Skin epidermis (tissue), 12 donors: ENCODE measurements around the gene DES.

ENCODE experiments used
- H3K27ac ChIP-seq, 21 experiments: fragments of 200-600 bp; sonication (generic) in 11 of 21; one replicate each; pipeline ENCODE4 v1.5.0; 2020; ENCODE audit warnings: mild to moderate bottlenecking in 3 of 21, inconsistent platforms in 2 of 21, moderate library complexity in 2 of 21
- H3K4me3 ChIP-seq, 7 experiments: fragments of 200-600 bp; sonication (generic) in 2 of 7; one replicate each; pipeline ENCODE4 v1.5.0; 2020; ENCODE audit warnings: inconsistent platforms in 2 of 7, mild to moderate bottlenecking in 2 of 7, moderate library complexity in 1 of 7

Gene DES

DNA sequence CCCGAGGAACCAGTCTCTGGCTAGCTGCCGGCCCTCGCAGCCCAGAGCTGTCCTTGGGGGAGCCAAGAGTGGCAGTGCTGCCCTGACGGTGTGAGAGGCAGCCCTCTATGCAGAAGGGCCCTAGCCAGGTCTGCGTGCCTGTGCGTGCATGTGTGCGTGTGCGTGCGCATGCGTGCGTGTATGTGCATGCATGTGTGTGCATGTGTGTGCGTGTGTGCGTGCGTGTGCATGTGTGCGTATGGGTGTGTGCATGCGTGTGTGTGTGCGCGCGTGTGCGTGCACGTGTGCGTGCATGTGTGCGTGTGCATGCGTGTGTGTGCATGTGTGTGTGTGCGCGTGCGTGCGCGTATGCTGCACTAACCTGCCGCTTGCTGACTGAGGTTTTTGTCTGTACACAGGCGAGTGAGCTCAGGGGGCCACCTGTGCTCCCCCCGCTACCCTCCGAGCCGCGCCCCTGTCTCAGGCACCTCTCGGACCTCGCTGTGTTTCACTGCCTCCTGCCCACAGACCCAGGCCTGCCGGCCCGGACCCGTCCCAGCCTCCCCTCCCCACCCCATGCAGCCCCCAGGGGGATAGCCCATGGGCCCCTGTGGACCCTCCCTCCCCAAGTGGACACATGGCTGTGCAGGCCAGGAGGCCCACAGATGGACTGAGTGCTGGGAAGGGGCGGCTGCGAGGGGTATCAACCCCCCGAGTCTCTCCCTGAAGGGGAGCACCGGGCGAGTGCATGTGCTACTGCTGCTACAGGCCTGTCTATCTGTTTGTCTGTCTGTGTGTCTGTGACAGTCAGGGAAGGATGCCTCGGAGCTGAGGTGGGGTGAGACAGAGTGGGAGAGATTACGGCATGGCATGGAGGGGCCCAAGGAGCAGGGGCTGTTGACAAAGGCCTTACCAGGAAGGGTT lies 47.7 kb downstream of the DES start:
- Histone ChIP-seq H3K4me3 (no peak overlapping the region), H3K27ac (peak overlapping the region in 1 of 21 experiments; percentile 30)

DNA sequence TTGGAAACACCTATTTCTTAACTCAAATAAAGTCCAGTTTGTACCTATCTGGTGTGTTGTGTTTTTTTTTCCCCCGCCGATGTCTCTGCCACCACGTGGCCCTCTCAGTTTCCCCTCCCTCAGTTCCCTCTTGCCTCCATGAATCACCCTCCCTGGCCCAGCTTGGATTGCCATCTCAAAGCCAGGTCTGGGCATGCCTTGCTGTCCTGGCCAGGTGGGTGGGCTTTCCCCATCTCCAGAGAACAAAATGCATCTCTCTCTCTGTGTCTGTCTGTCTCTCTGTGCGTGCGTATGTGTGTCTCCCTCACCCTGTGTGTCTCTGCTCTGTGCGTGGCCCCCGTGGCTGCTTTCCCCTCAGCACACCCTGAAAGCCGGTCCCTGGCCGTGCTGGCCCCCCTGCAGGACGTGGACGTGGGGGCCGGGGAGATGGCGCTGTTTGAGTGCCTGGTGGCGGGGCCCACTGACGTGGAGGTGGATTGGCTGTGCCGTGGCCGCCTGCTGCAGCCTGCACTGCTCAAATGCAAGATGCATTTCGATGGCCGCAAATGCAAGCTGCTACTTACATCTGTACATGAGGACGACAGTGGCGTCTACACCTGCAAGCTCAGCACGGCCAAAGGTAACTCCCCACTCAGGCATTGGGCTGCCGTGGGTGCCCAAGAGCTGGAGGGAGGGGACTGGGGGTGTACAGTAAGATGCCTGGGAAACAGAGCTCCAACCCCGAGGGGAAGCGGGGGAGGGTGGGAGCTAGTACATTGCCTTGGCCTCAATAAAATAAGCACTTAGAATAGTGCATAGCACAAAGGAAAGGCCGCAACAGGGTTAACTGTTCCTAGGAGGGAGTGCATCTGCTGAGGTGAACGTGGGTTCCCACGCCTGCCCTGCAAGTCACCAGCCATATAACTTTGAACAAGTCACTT lies 48.9 kb downstream of the DES start:
- Histone ChIP-seq H3K4me3 (no peak overlapping the region), H3K27ac (peak overlapping the region in 1 of 21 experiments; percentile 30)

DNA sequence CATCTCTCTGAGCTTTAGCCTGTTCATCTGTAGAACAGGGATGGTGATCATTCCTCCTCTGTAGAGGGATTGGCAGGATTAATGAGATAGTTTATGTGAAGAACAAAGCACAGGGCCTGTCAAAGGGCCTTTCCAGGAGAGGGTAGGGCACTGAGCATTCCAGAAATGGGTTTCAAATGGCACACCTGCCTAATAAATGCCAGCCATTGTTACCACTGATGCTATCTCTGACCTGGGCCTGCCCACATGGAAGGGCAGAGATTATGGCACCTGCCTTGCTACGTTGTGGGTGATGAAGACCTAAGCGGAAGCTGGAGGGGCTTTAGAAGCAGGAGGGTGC lies 49.5 kb downstream of the DES start:
- no peak overlapping the region for H3K27ac ChIP-seq
- H3K4me3 ChIP-seq = no peak overlapping the region

DNA sequence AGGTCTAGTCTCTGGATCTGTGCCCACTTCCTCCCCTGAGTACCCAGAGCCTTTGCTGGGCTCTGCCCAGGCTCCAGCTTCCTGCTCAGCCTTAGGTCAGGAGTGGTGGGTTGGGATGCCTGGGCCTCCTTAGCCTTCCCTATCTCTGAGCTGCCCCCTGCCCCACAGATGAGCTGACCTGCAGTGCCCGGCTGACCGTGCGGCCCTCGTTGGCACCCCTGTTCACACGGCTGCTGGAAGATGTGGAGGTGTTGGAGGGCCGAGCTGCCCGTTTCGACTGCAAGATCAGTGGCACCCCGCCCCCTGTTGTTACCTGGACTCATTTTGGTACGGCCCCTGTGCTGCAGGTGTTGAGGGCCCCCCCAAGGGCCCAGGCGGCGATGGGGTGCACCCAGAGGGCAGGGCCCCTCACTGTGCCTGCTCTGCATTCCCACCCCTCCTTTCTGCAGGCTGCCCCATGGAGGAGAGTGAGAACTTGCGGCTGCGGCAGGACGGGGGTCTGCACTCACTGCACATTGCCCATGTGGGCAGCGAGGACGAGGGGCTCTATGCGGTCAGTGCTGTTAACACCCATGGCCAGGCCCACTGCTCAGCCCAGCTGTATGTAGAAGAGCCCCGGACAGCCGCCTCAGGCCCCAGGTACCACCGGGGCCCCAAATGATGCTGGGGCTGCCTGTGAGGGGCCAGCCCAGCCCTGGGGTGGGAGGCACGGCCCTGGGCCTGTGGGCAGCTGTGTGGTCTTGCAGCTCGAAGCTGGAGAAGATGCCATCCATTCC lies 50.4 kb downstream of the DES start:
- H3K27ac ChIP-seq = no peak overlapping the region
- H3K4me3 ChIP-seq = no peak overlapping the region

DNA sequence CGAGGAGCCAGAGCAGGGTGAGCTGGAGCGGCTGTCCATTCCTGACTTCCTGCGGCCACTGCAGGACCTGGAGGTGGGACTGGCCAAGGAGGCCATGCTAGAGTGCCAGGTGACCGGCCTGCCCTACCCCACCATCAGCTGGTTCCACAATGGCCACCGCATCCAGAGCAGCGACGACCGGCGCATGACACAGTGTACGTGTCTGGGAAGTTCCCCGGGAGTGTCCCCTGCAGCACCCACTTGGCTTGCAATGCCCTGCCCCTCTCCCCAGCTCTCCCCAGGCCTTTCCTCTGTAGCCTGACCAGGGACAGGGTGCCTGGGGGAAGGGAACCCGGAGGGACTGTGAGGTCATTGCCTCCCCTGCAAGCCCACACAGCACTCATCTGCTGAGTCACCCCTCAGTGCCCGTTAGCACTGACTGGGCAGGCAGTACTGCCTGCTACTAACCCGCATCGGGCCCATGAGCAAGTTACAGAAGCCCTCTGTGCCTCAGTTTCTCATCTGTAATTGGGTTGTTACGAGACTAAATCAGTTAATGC lies 51.1 kb downstream of the DES start:
- no peak overlapping the region for H3K27ac ChIP-seq

DNA sequence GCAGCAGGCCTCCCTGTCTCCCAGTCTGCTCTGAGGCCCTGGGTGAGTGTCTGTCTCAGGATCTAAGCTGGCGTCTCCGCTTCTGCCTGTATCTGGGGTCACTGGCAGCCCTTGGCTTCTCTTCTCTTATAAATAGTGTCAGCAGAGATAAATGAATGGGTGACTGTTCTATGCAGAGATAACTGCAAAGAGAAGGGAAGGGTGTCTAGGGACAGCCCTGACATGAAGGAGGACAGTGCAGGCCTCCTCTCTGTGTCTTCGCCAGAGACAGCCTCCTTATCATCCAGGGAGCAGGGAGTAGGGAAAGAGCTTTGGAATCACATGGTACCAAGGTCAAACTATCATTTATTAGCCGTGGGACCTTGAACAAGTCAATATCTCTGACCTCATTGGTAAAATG lies 52.3 kb downstream of the DES start:
- Histone ChIP-seq H3K27ac (no peak overlapping the region), H3K4me3 (no peak overlapping the region)

More for the DNA sequence above, 51.1 kb downstream of the DES start:
- H3K4me3 ChIP-seq = no peak overlapping the region

DNA sequence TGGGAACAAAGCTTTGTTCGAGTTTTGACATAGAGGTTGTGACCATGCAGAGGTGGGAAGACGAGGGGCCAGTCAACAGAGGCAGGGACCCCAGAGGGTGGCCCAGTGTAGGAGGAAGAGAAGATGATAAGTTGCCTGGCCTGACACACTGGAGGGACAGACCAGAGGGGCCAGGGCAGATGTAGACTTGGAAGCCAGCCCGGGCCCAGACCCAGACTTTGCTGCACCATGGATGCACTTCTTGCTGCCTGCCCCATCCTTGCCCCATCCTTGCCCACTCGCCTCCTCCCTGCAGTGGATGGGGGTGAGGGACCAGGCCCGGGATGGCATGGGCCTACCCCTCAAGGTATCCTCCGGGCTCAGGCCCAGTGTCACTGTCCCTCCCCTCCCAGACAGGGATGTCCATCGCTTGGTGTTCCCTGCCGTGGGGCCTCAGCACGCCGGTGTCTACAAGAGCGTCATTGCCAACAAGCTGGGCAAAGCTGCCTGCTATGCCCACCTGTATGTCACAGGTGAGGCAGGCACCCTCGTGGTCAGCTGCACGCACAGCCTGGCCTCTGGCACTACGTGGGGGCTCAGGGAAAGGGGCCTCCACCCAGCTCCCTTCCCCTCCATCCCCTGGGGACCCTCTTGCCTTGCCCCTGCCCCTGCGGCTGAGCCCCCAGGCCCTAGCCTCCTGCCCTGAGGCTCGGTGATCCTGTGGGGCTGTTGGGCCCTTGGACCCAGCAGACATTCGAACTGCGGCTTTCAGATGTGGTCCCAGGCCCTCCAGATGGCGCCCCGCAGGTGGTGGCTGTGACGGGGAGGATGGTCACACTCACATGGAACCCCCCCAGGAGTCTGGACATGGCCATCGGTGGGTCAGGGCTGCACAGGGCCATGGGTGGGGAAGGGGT lies 53.5 kb downstream of the DES start:
- no peak overlapping the region for H3K4me3 ChIP-seq
- H3K27ac ChIP-seq = no peak overlapping the region

DNA sequence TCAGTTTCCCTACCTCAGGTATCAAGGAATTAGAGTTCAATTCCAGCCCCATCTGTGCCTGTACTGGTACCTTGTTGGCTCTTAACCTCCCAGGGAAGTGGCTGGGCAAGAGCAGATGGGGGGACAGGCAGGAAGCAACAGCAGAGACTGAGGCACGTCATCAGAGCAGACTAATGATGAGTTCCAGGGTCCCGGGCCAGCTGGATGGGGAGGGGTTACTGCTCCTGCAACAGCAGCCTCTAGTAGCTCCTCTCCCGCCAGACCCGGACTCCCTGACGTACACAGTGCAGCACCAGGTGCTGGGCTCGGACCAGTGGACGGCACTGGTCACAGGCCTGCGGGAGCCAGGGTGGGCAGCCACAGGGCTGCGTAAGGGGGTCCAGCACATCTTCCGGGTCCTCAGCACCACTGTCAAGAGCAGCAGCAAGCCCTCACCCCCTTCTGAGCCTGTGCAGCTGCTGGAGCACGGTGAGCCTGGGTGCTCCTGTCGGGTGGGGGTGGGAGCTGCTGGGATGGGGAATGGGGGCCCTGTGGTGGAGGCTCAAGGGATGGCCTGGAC lies 54.5 kb downstream of the DES start:
- no peak overlapping the region for H3K27ac ChIP-seq

DNA sequence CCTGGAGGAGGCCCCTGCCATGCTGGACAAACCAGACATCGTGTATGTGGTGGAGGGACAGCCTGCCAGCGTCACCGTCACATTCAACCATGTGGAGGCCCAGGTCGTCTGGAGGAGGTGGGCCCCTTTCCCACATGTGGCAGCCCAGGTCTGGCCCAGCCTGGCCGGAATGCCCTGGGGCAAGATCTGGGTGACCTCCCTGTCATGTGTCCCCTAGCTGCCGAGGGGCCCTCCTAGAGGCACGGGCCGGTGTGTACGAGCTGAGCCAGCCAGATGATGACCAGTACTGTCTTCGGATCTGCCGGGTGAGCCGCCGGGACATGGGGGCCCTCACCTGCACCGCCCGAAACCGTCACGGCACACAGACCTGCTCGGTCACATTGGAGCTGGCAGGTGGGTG lies 55.3 kb downstream of the DES start:
- no peak overlapping the region for H3K27ac ChIP-seq
- no peak overlapping the region for H3K4me3 ChIP-seq

More for the DNA sequence above, 54.5 kb downstream of the DES start:
- H3K4me3 ChIP-seq = no peak overlapping the region

DNA sequence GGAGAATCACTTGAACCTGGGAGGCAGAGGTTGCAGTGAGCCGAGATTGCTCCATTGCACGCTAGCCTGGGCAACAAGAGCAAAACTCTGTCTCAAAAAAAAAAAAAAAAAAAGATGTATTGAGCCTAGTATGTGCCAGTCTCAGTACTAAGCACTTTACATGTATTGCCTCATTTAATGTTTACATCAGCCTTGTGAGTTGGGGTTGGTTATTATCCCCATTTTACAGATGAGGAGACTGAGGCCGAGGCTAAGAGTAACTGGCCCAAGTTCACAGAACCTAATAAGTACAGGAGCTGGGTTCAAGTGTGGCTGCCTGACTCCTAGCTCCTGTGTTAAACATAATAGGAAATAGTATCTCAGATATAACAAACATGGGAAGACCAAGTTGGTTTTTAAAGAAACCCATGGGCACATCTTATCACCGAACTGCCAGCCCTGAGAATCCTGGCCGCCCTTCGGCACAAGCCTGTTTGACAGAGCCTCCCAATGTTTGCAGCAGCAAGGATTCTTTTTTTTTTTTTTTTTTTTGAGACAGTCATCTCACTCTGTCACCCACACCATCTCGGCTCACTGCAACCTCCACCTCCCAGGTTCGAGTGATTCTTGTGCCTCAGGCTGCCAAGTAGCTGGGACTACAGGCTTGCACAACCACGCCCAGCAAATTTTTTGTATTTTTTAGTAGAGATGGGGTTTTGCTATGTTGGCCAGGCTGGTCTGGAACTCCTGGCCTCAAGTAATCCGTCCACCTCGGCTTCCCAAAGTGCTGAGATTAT lies 56.3 kb downstream of the DES start:
- no peak overlapping the region for H3K4me3 ChIP-seq
- H3K27ac ChIP-seq = no peak overlapping the region

DNA sequence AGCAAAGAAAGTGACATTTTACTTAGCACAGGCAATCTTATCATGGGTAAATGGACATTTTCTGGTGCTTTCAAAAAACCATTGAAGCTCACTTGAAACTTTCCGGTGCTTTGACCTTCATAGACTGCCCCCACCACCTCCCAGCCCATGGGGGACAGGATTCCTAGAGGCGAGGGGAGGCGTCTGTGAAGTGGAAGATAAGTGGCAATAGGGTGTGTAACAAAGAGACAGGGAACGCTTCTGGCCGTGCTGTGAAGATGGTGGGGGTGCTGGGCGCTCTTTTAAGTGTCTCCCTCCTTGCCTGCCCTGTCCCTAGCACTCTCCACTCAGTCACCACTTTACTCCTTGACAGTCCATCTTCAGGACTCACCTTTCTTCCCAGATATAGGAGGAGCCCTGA lies 57.1 kb downstream of the DES start:
- no peak overlapping the region for H3K27ac ChIP-seq
- H3K4me3 ChIP-seq = no peak overlapping the region

DNA sequence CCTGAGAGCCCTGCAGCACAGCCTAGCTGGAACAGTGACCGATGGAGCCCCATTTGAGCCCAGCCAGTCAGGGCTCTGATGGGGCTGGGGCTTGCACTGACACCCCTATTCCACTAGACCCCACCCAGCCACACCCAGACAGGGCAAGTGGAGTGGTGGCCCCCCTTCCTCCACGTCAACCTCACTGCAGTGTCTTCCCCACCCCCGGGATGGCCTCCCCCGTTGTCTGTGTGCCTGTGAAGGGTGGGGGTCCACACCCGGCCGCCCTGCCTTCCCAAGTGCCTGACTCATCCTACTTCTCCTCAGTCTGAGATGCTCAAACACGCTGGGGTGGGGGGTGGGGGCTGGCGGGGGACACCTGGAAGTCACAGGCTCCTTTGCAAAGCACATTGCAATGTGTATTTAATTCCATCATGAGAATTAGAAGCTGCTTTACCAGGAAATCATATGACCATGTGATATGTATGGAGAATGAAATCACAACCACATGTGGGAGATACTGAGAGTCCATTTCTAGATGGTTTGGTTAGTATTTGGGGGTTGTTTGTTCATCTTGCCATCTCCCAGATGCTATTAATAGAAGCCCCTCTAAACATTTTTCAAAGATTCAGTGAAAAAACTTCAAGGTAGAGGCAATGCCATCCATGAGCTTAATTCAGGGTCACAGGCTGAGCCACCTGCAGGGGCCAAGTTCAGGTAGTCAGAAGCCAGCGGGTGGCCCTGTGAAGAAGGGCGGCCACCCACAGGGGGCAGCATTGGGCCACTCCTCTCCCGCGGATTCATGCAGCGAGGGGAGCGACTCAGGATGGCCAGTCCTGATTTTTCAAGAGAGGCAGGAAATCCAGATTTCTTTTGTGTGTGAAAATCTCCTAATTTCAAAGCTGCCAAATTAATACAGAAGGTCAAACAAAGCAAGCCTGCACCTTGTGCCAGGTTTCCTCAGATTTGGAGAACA lies 57.8 kb downstream of the DES start:
- Histone ChIP-seq H3K27ac (no peak overlapping the region), H3K4me3 (no peak overlapping the region)
